ENCODE data around the gene GNAQ. TPM values are rescaled to one million over a fixed set of nuclear protein-coding genes. Genes with fewer than 3 reads are reported as not detected.
"Not testable (repeated sequence)": the region's sequence is repeated elsewhere in the genome, so short reads cannot be mapped to it uniquely, and the experiment has no call there.

Gene GNAQ
- total and polyA plus RNA-seq, 2 of the 13 experiments (the other 11 are each of a cell fraction or from before 2014, with no cell fraction given), result 16.5 to 17.7 TPM

DNA sequence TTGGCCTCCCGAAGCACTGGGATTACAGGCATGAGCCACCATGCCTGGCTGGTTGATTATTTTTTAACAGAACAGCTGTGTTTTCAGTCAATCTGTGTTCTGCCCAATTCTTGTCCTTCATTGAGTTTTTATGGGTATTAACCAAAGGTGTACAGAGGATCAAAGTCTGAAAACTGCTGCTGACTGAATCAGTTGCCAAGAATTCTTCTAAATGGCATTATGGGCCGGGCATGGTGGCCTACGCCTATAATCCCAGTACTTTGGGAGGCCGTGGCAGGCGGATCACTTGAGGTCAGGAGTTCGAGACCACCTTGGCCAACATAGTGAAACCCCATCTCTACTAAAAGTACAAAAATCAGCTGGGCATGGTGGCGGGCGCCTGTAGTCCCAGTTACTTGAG lies 150.0 kb downstream of the GNAQ start:
- not testable (repeated sequence) for H2AFZ ChIP-seq (ENCODE audit: low read length)

DNA sequence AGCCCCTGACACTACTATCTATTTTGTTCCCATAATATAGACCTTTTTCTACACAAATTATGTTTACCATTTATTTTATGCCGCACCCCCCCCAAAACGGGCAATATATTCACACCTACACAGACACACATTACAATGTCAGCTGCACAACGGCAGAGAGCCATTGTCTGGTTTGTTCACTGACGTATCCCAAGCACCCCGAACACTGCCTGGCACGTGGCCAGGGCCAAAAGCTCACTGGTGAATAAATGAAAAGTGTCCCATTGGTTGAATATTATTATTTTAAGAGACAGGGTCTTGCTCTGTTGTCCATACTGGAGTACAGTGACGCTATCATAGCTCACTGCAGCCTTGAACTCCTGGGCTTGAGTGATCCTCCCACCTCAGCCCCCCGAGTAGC lies 150.5 kb downstream of the GNAQ start:
- Histone ChIP-seq H2AFZ (ENCODE audit: low read length) (no peak overlapping the region), H3K4me2 (ENCODE audit: low read depth, low read length) (no peak overlapping the region), H3K79me2 (ENCODE audit: insufficient read depth, low read length) (no peaks in the 10 kb centered on the region), H3K4me1 (ENCODE audit: insufficient read depth, low read length) (peaks cover 27% of the 10 kb centered on the region), H3K4me3 (replicated peaks in 1 of 3; ENCODE audit: insufficient read depth in 1 of 3, low read depth in 2 of 3, low read length in 3 of 3) (no peak overlapping the region), H4K20me1 (ENCODE audit: insufficient read depth, low read length) (0 out of 2 replicates have a peak, but pooled peaks cover 4% of the 10 kb centered on the region), H3K9me3 (ENCODE audit: low read length) (no peaks in the 10 kb centered on the region), H3K36me3 (replicated peaks in 1 of 2; ENCODE audit: control insufficient read depth in 1 of 2, insufficient read depth in 2 of 2, low read length in 2 of 2) (no peaks in the 10 kb centered on the region), H3K9ac (ENCODE audit: insufficient read depth, low read depth, low read length) (no peak overlapping the region), H3K27me3 (ENCODE audit: control insufficient read depth in 1 of 2, insufficient read depth in 2 of 2, low read length in 2 of 2) (no peaks in the 10 kb centered on the region), H3K27ac (ENCODE audit: extremely low read length, insufficient read depth, low read length) (no peak overlapping the region)
- no TSS peak for BruUV-seq (replicated peaks)
- FAIRE-seq (no peak), ATAC-seq (no peak), DNase-seq (ENCODE audit: low spot score) (no peak)
- WGBS (ENCODE audit: low lambda C conversion rate), result 96% methylated on average over 7 of the region's 8 CpGs
- intact Hi-C loops (cut with micrococcal nuclease; ENCODE audit: unreplicated experiment), result no loop called here
- in situ Hi-C loops (cut with HindIII; ENCODE audit: extremely low pct_ligation_motif_present, low pct_unique_long_range_greater_than_20kb), result no loop called here
- POLR2A ChIA-PET, result no interaction called here
- CTCF ChIA-PET (ENCODE audit: low intra/inter-chr PET ratio, low total read pairs), result no interaction called here
- TF ChIP-seq SPEN (CRISPR knock-in tag; IDR thresholded peaks at IDR 0.05; ENCODE audit: low read depth) (no peak), TRIM24 (CRISPR knock-in tag; IDR thresholded peaks at IDR 0.05) (no peak), ELF1 (CRISPR knock-in tag; IDR thresholded peaks at IDR 0.05) (no peak), ZNF441 (CRISPR knock-in tag; IDR thresholded peaks at IDR 0.05; ENCODE audit: borderline replicate concordance) (no peak), ZNF263 (CRISPR knock-in tag; IDR thresholded peaks at IDR 0.05) (no peak), MAFF (IDR thresholded peaks at IDR 0.05; ENCODE audit: low read depth, low read length) (no peak), ZNF235 (CRISPR knock-in tag; IDR thresholded peaks at IDR 0.05; ENCODE audit: borderline replicate concordance) (no peak)
- TF ChIP-seq, protein P1, sequence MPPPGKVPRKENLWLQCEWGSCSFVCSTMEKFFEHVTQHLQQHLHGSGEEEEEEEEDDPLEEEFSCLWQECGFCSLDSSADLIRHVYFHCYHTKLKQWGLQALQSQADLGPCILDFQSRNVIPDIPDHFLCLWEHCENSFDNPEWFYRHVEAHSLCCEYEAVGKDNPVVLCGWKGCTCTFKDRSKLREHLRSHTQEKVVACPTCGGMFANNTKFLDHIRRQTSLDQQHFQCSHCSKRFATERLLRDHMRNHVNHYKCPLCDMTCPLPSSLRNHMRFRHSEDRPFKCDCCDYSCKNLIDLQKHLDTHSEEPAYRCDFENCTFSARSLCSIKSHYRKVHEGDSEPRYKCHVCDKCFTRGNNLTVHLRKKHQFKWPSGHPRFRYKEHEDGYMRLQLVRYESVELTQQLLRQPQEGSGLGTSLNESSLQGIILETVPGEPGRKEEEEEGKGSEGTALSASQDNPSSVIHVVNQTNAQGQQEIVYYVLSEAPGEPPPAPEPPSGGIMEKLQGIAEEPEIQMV (CRISPR knock-in tag; IDR thresholded peaks at IDR 0.05; ENCODE audit: low read depth), result no peak
- TF ChIP-seq, protein P2, sequence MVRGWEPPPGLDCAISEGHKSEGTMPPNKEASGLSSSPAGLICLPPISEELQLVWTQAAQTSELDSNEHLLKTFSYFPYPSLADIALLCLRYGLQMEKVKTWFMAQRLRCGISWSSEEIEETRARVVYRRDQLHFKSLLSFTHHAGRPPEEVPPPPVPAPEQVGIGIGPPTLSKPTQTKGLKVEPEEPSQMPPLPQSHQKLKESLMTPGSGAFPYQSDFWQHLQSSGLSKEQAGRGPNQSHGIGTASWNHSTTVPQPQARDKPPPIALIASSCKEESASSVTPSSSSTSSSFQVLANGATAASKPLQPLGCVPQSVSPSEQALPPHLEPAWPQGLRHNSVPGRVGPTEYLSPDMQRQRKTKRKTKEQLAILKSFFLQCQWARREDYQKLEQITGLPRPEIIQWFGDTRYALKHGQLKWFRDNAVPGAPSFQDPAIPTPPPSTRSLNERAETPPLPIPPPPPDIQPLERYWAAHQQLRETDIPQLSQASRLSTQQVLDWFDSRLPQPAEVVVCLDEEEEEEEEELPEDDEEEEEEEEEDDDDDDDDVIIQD (CRISPR knock-in tag; IDR thresholded peaks at IDR 0.05; ENCODE audit: low read depth), result no peak
- TF ChIP-seq, protein P3, sequence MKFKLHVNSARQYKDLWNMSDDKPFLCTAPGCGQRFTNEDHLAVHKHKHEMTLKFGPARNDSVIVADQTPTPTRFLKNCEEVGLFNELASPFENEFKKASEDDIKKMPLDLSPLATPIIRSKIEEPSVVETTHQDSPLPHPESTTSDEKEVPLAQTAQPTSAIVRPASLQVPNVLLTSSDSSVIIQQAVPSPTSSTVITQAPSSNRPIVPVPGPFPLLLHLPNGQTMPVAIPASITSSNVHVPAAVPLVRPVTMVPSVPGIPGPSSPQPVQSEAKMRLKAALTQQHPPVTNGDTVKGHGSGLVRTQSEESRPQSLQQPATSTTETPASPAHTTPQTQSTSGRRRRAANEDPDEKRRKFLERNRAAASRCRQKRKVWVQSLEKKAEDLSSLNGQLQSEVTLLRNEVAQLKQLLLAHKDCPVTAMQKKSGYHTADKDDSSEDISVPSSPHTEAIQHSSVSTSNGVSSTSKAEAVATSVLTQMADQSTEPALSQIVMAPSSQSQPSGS (CRISPR knock-in tag; IDR thresholded peaks at IDR 0.05), result no peak
- TF ChIP-seq, protein P4, sequence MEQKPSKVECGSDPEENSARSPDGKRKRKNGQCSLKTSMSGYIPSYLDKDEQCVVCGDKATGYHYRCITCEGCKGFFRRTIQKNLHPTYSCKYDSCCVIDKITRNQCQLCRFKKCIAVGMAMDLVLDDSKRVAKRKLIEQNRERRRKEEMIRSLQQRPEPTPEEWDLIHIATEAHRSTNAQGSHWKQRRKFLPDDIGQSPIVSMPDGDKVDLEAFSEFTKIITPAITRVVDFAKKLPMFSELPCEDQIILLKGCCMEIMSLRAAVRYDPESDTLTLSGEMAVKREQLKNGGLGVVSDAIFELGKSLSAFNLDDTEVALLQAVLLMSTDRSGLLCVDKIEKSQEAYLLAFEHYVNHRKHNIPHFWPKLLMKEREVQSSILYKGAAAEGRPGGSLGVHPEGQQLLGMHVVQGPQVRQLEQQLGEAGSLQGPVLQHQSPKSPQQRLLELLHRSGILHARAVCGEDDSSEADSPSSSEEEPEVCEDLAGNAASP (CRISPR knock-in tag; IDR thresholded peaks at IDR 0.05; ENCODE audit: borderline replicate concordance), result no peak

More for the DNA sequence above, 150.0 kb downstream of the GNAQ start:
- POLR2A ChIA-PET; H3K27ac ChIP-seq (ENCODE audit: extremely low read length, insufficient read depth, low read length); BruUV-seq (replicated peaks); H3K79me2 ChIP-seq (ENCODE audit: insufficient read depth, low read length); H3K4me3 ChIP-seq (replicated peaks in 1 of 3; ENCODE audit: insufficient read depth in 1 of 3, low read depth in 2 of 3, low read length in 3 of 3); ATAC-seq; DNase-seq (ENCODE audit: low spot score); CTCF ChIA-PET (ENCODE audit: low intra/inter-chr PET ratio, low total read pairs); H3K9ac ChIP-seq (ENCODE audit: insufficient read depth, low read depth, low read length); in situ Hi-C loops (cut with HindIII; ENCODE audit: extremely low pct_ligation_motif_present, low pct_unique_long_range_greater_than_20kb); intact Hi-C loops (cut with micrococcal nuclease; ENCODE audit: unreplicated experiment); H3K4me2 ChIP-seq (ENCODE audit: low read depth, low read length); H4K20me1 ChIP-seq (ENCODE audit: insufficient read depth, low read length); H3K9me3 ChIP-seq (ENCODE audit: low read length); H3K36me3 ChIP-seq (replicated peaks in 1 of 2; ENCODE audit: control insufficient read depth in 1 of 2, insufficient read depth in 2 of 2, low read length in 2 of 2); H3K27me3 ChIP-seq (ENCODE audit: control insufficient read depth in 1 of 2, insufficient read depth in 2 of 2, low read length in 2 of 2); FAIRE-seq: not testable (repeated sequence)
- TF ChIP-seq, protein P5, sequence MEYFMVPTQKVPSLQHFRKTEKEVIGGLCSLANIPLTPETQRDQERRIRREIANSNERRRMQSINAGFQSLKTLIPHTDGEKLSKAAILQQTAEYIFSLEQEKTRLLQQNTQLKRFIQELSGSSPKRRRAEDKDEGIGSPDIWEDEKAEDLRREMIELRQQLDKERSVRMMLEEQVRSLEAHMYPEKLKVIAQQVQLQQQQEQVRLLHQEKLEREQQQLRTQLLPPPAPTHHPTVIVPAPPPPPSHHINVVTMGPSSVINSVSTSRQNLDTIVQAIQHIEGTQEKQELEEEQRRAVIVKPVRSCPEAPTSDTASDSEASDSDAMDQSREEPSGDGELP (IDR thresholded peaks at IDR 0.05; ENCODE audit: borderline replicate concordance, low read depth), result 0 out of 2 replicates have a peak, but pooled peaks have one; percentile 8
- WGBS (ENCODE audit: low lambda C conversion rate), result 92% methylated on average over 8 of the region's 8 CpGs
- H3K4me1 ChIP-seq (ENCODE audit: insufficient read depth, low read length), result peaks cover 27% of the 10 kb centered on the region

Measured in HepG2 (cell line).